Tibial artery (tissue), 4 donors: ENCODE measurements around the gene PDGFA.

Experiments
- DNase-seq, 2 donors: peaks; one replicate each; pipeline ENCODE4 v3.0.0-alpha.2; 2019
- H3K27ac ChIP-seq, 2 donors: fragments of 200-600 bp; sonication (generic) in 1 of 2; 1 replicate in 1 of 2; 2 replicates in 1 of 2; pipeline ENCODE4 v1.5.1; 2018 to 2019; ENCODE audit warnings: mild to moderate bottlenecking in 1 of 2
- H3K27me3 ChIP-seq, 2 donors: fragments of 200-600 bp; sonication (generic) in 1 of 2; one replicate each; pipeline versions ENCODE4 v1.5.1 to v1.6.0; 2016 to 2019
- H3K36me3 ChIP-seq, 3 donors: fragments of 200-600 bp; sonication (generic) in 2 of 3; one replicate each; pipeline ENCODE4 v1.5.1; 2016 to 2019; ENCODE audit warnings: mild to moderate bottlenecking in 2 of 3
- H3K4me1 ChIP-seq, 4 donors: fragments of 200-600 bp; sonication (generic) in 2 of 4; 1 replicate in 3 of 4; 2 replicates in 1 of 4; pipeline ENCODE4 v1.5.1; 2016 to 2019
- H3K4me3 ChIP-seq, 2 donors: fragments of 200-600 bp; sonication (generic) in 1 of 2; 1 replicate in 1 of 2; 2 replicates in 1 of 2; pipeline ENCODE4 v1.5.1; 2018 to 2019; ENCODE audit warnings: mild to moderate bottlenecking in 2 of 2
- H3K9me3 ChIP-seq, 3 donors: fragments of 200-600 bp; sonication (generic) in 1 of 3; one replicate each; pipeline ENCODE4 v1.5.1; 2016 to 2019
- intact Hi-C: fragments of 100-400 bp; cut with DNase I; formaldehyde crosslinking; loops from one replicate; pipeline ENCODE4 v1.15.0; 2023; ENCODE audit warnings: low total_unique reads
- TF ChIP-seq, protein P1 (sequence below), 2 experiments: fragments of 200-600 bp in 1 of 2; fragments of 450-650 bp in 1 of 2; IDR thresholded peaks; one replicate each; pipeline ENCODE4 v1.5.1; 2017 to 2019; ENCODE audit warnings: antibody characterized with exemption in 2 of 2, mild to moderate bottlenecking in 1 of 2, moderate library complexity in 1 of 2

PDGFA gene

GRCh38 chr7:509426-510130 is 10.1 kb downstream of the PDGFA start:
- Histone ChIP-seq H3K27me3 (no peaks in the 10 kb centered on the region), H3K36me3 (peaks cover 43 to 77% (median 74%) of the 10 kb centered on the region in 3 donors)

DNA sequence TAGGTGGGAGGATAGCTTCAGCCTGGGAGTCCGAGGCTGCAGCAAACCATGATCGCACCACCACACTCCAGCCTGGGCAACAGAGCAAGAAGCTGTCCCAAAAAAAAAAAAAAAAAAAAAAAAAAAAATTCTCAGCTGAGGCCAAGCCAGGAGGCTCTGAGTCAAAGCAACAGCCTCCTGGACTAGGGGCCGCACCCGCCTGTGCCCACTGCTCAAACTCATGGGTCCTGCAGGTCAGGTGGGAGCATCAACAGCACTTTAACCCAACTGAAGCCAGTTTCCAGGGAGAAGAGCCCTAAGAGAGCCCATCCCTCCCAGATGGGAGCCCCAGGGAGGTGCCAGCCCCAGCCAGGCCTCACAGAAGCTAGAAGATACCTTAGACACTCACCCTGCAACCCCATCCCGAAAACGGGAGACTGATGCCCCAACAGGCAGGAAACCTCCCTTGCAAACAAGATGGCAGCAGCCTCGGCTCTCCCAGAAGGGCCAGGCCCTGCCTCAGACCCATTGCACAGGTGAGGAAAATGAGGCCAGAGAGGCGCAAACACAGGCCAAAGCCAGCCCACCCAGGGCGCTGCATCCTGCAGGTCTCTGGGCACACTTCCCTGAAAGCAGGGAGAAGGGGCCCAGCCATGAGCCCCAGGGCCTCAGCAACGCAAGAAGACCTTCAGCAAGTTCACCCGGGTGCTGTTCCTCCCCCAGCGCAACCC is 11.0 kb downstream of the PDGFA start:
- TF ChIP-seq, protein P1, sequence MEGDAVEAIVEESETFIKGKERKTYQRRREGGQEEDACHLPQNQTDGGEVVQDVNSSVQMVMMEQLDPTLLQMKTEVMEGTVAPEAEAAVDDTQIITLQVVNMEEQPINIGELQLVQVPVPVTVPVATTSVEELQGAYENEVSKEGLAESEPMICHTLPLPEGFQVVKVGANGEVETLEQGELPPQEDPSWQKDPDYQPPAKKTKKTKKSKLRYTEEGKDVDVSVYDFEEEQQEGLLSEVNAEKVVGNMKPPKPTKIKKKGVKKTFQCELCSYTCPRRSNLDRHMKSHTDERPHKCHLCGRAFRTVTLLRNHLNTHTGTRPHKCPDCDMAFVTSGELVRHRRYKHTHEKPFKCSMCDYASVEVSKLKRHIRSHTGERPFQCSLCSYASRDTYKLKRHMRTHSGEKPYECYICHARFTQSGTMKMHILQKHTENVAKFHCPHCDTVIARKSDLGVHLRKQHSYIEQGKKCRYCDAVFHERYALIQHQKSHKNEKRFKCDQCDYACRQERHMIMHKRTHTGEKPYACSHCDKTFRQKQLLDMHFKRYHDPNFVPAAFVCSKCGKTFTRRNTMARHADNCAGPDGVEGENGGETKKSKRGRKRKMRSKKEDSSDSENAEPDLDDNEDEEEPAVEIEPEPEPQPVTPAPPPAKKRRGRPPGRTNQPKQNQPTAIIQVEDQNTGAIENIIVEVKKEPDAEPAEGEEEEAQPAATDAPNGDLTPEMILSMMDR (IDR thresholded peaks at IDR 0.05) = no peak
- intact Hi-C loops = no loop called here
- Histone ChIP-seq H3K27ac (peak overlapping the region in 1 of 2 donors; percentile 71), H3K4me3 (no peak overlapping the region), H3K4me1 (peaks cover 0 to 92% (median 51%) of the 10 kb centered on the region in 4 donors), H3K36me3 (peaks cover 43 to 82% (median 80%) of the 10 kb centered on the region in 3 donors), H3K27me3 (no peaks in the 10 kb centered on the region), H3K9me3 (no peaks in the 10 kb centered on the region)
- peak in 1 of 2 donors; percentile 62 for DNase-seq

More at GRCh38 chr7:509426-510130, 10.1 kb downstream of the PDGFA start:
- Histone ChIP-seq H3K9me3 (no peaks in the 10 kb centered on the region), H3K4me3 (no peak overlapping the region), H3K27ac (peak overlapping the region; percentile 2 to 6), H3K4me1 (peaks cover 0 to 92% (median 49%) of the 10 kb centered on the region in 4 donors)
- DNase-seq = peak in 1 of 2 donors; percentile 55
- TF ChIP-seq, protein P1 (IDR thresholded peaks at IDR 0.05) = no peak
- intact Hi-C loops = loop anchor here (10.0 kb wide), 2 partner anchors 175 to 265 kb away; no protein-coding TSS in a partner anchor

- DNase-seq = peak in 1 of 2 donors; percentile 59
- Histone ChIP-seq H3K27me3 (no peaks in the 10 kb centered on the region), H3K36me3 (peaks cover 43 to 88% (median 87%) of the 10 kb centered on the region in 3 donors), H3K9me3 (no peaks in the 10 kb centered on the region), H3K4me3 (no peak overlapping the region), H3K27ac (peak overlapping the region; percentile 46 to 71), H3K4me1 (peaks cover 0 to 93% (median 47%) of the 10 kb centered on the region in 4 donors)
- intact Hi-C loops = no loop called here
- TF ChIP-seq, protein P1 (IDR thresholded peaks at IDR 0.05) = no peak
These were observed 11.9 kb downstream of the PDGFA start for GRCh38 chr7:507623-508300.

DNA sequence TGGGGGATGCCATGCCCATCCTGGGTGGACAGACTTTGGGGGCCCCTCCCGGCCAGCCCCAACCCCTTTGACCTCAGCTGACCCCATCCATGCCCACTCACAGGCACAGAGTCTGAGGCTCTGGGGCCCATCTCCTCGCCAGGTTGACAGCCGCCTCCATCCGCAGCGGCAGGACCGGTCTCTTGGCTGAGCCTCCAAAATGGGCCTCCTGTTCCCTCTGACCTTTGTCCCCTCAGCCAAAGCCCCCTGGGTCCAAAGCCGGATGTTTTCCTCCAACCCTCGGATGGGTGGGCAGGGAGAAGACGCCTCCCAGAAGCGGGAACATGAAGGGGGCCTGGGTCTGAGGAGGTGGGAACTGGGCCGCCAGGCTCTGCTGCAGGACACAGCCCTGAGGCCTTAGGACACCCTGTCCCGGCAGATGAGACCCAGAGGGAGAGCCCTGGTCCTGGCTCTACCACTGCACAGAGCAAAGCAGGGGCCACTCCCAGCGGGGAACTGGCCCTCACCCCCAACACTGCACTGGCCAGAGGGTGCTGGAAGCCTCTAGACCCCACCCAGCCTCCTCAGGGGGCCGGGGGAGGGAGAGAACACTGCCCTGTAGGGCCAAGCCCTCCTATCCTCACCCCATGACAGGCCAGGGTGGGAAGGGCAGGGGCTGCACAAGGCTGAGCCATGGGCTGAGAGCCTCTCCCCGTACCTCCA is 12.6 kb downstream of the PDGFA start:
- no peak overlapping the region for H3K4me3 ChIP-seq
- intact Hi-C loops = no loop called here
- H3K36me3 ChIP-seq = peaks cover 43 to 88% (median 86%) of the 10 kb centered on the region in 3 donors
- peaks cover 0 to 86% (median 40%) of the 10 kb centered on the region in 4 donors for H3K4me1 ChIP-seq
- H3K27me3 ChIP-seq = no peaks in the 10 kb centered on the region
- TF ChIP-seq, protein P1 (IDR thresholded peaks at IDR 0.05) = no peak
- peak overlapping the region; percentile 46 to 71 for H3K27ac ChIP-seq
- DNase-seq = peak in 1 of 2 donors; percentile 60
- no peaks in the 10 kb centered on the region for H3K9me3 ChIP-seq

DNA sequence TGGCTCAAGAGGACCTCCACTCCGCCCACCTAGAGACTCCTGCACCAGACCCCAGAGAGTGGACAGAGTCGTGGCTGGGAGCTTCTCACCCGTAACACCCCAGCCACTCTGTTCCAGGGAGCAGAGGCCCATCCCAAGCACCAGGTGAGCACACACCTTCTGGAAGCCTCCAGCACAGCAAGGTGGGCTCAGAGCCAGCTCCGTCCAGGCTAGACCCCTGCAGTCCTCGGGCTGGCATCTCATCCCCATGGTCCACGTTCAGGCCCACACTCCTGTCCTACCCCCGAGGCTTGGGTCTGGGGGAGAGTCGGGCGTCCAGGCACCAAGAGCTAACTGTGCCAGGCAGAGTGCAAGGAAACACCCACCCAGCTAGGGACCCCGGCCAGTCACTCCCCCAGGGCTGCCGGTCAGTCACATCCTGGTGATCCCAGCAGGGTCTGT is 13.2 kb downstream of the PDGFA start:
- Histone ChIP-seq H3K27ac (peak overlapping the region in 1 of 2 donors; percentile 71), H3K9me3 (no peaks in the 10 kb centered on the region), H3K27me3 (no peaks in the 10 kb centered on the region), H3K36me3 (peaks cover 43 to 88% (median 87%) of the 10 kb centered on the region in 3 donors), H3K4me3 (no peak overlapping the region), H3K4me1 (peaks cover 0 to 79% (median 34%) of the 10 kb centered on the region in 4 donors)
- intact Hi-C loops = no loop called here
- peak in 1 of 2 donors; percentile 65 for DNase-seq
- TF ChIP-seq, protein P1 (IDR thresholded peaks at IDR 0.05) = no peak
